GM12891 (cell line): Measurements from ENCODE around the gene SNIP1.

Experiments used
- PAX5 ChIP-seq: IDR thresholded peaks from 2 replicates; pipeline ENCODE4 v1.6.1; 2011; ENCODE audit warnings: low read length, moderate library complexity, mild to moderate bottlenecking; ENCODE audit not compliant: insufficient read depth, severe bottlenecking
- POLR2A ChIP-seq: IDR thresholded peaks from 2 replicates; pipeline ENCODE4 v1.6.1; 2011; ENCODE audit warnings: low read depth, low read length, control low read depth
- POLR2AphosphoS5 ChIP-seq: IDR thresholded peaks from 2 replicates; pipeline ENCODE4 v1.6.1; 2011; ENCODE audit warnings: low read depth, low read length, control low read depth
- POU2F2 ChIP-seq: IDR thresholded peaks from 2 replicates; pipeline ENCODE4 v1.6.1; 2011; ENCODE audit warnings: low read depth, mild to moderate bottlenecking, control low read depth, low read length, moderate library complexity
- SPI1 ChIP-seq: IDR thresholded peaks from 2 replicates; pipeline ENCODE4 v1.6.1; 2011; ENCODE audit warnings: low read depth, low read length, control low read depth
- TAF1 ChIP-seq: IDR thresholded peaks from 2 replicates; pipeline ENCODE4 v1.6.1; 2011; ENCODE audit warnings: low read depth, low read length, control low read depth

- TF ChIP-seq TAF1 (no peak), POLR2A (no peak), POLR2AphosphoS5 (no peak), POU2F2 (no peak), SPI1 (no peak), PAX5 (no peak)
These were observed 20.6 kb downstream of the SNIP1 start for GRCh38 chr1:37533317-37534093.
